Measurements from ENCODE around the gene PTPRM. TPM values are rescaled to one million over a fixed set of nuclear protein-coding genes. Genes with fewer than 3 reads are reported as not detected.

The PTPRM gene
- total and polyA plus RNA-seq, 2 of the 8 experiments (the other 6 are each of a cell fraction or from before 2014, with no cell fraction given) = 4.1 to 7.0 TPM

- TF ChIP-seq, protein P1, sequence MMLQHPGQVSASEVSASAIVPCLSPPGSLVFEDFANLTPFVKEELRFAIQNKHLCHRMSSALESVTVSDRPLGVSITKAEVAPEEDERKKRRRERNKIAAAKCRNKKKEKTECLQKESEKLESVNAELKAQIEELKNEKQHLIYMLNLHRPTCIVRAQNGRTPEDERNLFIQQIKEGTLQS (IDR thresholded peaks at IDR 0.05; ENCODE audit: insufficient read depth, low read depth, low read length) = no peak
- TF ChIP-seq KDM5A (IDR thresholded peaks at IDR 0.05; ENCODE audit: low read length) = no peak
These were observed 755.4 kb downstream of the PTPRM start (continued) for GRCh38 chr18:8322486-8322885.
